SU-DHL-6 (cell line): ENCODE measurements around the gene MPEG1.
A peak's percentile ranks its signal among the peaks of the same experiment; 100 is the strongest.

Source experiments
- H2AFZ ChIP-seq: fragments of 200-600 bp; sonication (generic); 2 replicates; pipeline ENCODE4 v1.6.1; 2014; ENCODE audit warnings: low read depth, mild to moderate bottlenecking, moderate library complexity, mixed read lengths, antibody characterized with exemption, low read length; ENCODE audit not compliant: severe bottlenecking
- H3F3A ChIP-seq: fragments of 200-600 bp; shearing (Covaris generic); 2 replicates; pipeline ENCODE4 v1.6.0; 2016; ENCODE audit warnings: antibody characterized with exemption, mild to moderate bottlenecking; ENCODE audit not compliant: insufficient read depth
- H3K27ac ChIP-seq: fragments of 200-600 bp; sonication (generic); 2 replicates; pipeline ENCODE4 v1.5.1; 2016; ENCODE audit warnings: low read depth, mild to moderate bottlenecking, low read length, moderate library complexity, mixed read lengths
- H3K27me3 ChIP-seq: fragments of 200-600 bp; sonication (generic), shearing (Covaris generic); 2 replicates; pipeline ENCODE4 v1.6.0; 2014; ENCODE audit warnings: mild to moderate bottlenecking, low read length
- H3K36me3 ChIP-seq: fragments of 200-600 bp; sonication (generic); 2 replicates; pipeline ENCODE4 v1.6.1; 2014; ENCODE audit warnings: mild to moderate bottlenecking, low read length, mixed read lengths
- H3K4me2 ChIP-seq: fragments of 300-600, 200-600 bp; shearing (Covaris generic), sonication (generic); 2 replicates; pipeline ENCODE4 v1.6.0; 2014; ENCODE audit warnings: low read length, low read depth, mild to moderate bottlenecking; ENCODE audit not compliant: poor library complexity, severe bottlenecking
- H3K4me3 ChIP-seq: fragments of 200-600 bp; sonication (generic); 2 replicates; pipeline ENCODE4 v1.5.1; 2014; ENCODE audit warnings: antibody characterized with exemption, low read length, mild to moderate bottlenecking, mixed read lengths; ENCODE audit not compliant: insufficient read depth, poor library complexity, severe bottlenecking
- H3K79me2 ChIP-seq: fragments of 200-600 bp; sonication (generic); 2 replicates; pipeline ENCODE4 v1.6.1; 2014; ENCODE audit warnings: mild to moderate bottlenecking, low read length, moderate library complexity; ENCODE audit not compliant: insufficient read depth
- H3K9ac ChIP-seq: fragments of 200-600 bp; sonication (generic); 2 replicates; pipeline ENCODE4 v1.7.0; 2014; ENCODE audit warnings: mild to moderate bottlenecking, low read length
- H3K9me2 ChIP-seq: fragments of 200-600 bp; sonication (generic); replicated peaks from 2 replicates; pipeline ENCODE4 v1.6.1; 2014; ENCODE audit warnings: low read length; ENCODE audit not compliant: insufficient read depth
- H3K9me3 ChIP-seq: fragments of 200-600 bp; sonication (generic); 2 replicates; pipeline ENCODE4 v1.6.1; 2014; ENCODE audit warnings: low read length, mixed read lengths; ENCODE audit not compliant: insufficient read depth
- H4K20me1 ChIP-seq: fragments of 200-600 bp; sonication (generic); 2 replicates; pipeline ENCODE4 v1.6.1; 2014; ENCODE audit warnings: low read depth, mild to moderate bottlenecking, antibody characterized with exemption, low read length, moderate library complexity, mixed read lengths
- CTCF ChIP-seq: fragments of 200-600 bp; sonication (generic); IDR thresholded peaks from one replicate; pipeline ENCODE4 v1.5.1; 2017; ENCODE audit warnings: antibody characterized with exemption, mild to moderate bottlenecking, low read length, moderate library complexity; ENCODE audit not compliant: insufficient read depth, poor library complexity, severe bottlenecking
- EZH2phosphoT487 ChIP-seq: fragments of 200-600 bp; sonication (generic), shearing (Covaris generic); conservative IDR thresholded peaks from 2 replicates; pipeline ENCODE4 v1.6.1; 2018; ENCODE audit warnings: mild to moderate bottlenecking, antibody characterized with exemption, low read length, moderate library complexity, mixed read lengths

MPEG1 gene

DNA sequence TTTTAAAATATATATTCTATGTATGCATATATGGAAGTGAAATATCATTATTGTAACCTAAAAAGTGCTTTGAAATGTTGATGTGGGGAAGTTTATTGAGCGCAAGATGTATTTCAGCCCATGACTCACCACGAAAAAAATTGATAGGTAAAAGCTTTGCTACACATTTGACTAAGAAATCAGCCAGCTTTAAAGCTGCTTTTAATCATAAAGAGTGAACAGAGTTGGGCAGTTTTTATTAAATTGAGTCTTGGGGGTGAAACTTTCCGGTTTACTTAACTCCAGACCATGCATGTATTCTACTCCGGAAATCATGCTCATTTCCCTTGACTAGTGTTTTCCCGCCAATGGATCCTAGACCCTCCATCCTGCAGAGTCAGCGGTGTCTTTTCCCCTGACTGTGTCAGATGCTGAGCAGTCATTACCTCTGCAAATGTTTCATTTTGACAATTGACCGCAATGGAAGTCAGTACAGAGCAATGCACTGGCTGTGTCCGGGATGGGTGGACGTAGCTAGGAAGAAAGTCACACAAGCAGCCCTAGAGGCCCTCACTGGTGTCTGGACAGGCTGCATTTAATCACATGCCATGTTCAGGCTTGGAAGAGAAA is 47.2 kb upstream of the MPEG1 start:
- H3K4me3 ChIP-seq: no peak overlapping the region
- peaks cover 17% of the 10 kb centered on the region for H3F3A ChIP-seq
- H3K9ac ChIP-seq: no peak overlapping the region
- H3K4me2 ChIP-seq: no peak overlapping the region
- H2AFZ ChIP-seq: no peak overlapping the region
- H3K9me3 ChIP-seq: no peaks in the 10 kb centered on the region
- H3K36me3 ChIP-seq: no peaks in the 10 kb centered on the region
- no peaks in the 10 kb centered on the region for H3K9me2 ChIP-seq
- no peaks in the 10 kb centered on the region for H3K79me2 ChIP-seq
- TF ChIP-seq EZH2phosphoT487 (no peak), CTCF (no peak)
- H4K20me1 ChIP-seq: no peaks in the 10 kb centered on the region
- no peaks in the 10 kb centered on the region for H3K27me3 ChIP-seq
- 0 out of 2 replicates have a peak overlapping the region, but pooled peaks have one; percentile 12 for H3K27ac ChIP-seq

DNA sequence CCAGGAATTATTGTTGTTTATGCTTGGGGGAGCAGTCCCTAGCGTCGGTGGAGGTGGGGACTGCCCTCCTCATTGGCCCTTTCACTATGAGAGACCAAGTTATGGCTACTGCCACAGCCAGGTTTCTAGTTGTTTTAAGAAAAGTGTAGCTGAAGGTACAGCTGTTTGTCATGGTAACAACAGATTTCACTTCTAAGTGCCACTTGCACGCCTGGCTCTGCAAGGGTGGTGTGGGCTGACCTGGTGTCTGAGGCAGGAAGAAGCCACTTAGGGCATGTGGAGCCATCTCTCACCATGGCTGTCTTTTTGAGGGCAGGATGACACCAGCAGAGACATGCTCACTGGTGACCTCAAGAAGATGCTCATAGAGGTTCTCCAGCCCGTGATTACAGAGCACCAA is 46.3 kb upstream of the MPEG1 start:
- Histone ChIP-seq H3K79me2 (no peaks in the 10 kb centered on the region), H3K4me2 (no peak overlapping the region), H3F3A (peaks cover 8% of the 10 kb centered on the region; the same call in 1 of the 2 replicates), H3K9me3 (no peaks in the 10 kb centered on the region), H3K9me2 (no peaks in the 10 kb centered on the region), H3K36me3 (no peaks in the 10 kb centered on the region), H3K4me3 (no peak overlapping the region), H2AFZ (no peak overlapping the region), H4K20me1 (no peaks in the 10 kb centered on the region), H3K27me3 (no peaks in the 10 kb centered on the region), H3K27ac (no peak overlapping the region), H3K9ac (no peak overlapping the region)
- TF ChIP-seq EZH2phosphoT487 (no peak), CTCF (no peak)

DNA sequence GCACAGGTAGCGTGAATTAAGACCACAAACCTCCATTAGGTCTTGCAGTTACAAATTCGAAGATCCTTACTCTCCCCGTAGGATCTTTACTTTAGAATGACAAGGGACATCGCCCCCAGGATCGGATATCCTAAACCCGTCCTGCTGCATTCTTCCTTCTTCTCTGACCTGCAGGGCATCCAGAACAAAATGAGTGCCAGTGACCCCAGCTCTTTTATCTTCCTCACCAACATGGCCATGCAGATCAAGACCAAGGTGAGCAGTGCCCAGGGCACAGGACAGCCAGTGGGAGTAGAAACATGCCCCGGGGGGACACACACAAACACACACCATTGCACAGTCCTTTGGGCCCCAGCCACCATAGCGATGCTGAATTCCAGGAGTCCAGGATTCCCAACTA is 42.6 kb upstream of the MPEG1 start:
- Histone ChIP-seq H3K4me3 (no peak overlapping the region), H4K20me1 (no peaks in the 10 kb centered on the region), H3K9ac (no peak overlapping the region), H3K4me2 (no peak overlapping the region), H3K27ac (no peak overlapping the region), H3K9me3 (no peaks in the 10 kb centered on the region), H3K79me2 (no peaks in the 10 kb centered on the region), H3K36me3 (no peaks in the 10 kb centered on the region), H3K27me3 (no peaks in the 10 kb centered on the region), H3K9me2 (no peaks in the 10 kb centered on the region), H3F3A (peaks cover 8% of the 10 kb centered on the region; the same call in 1 of the 2 replicates), H2AFZ (no peak overlapping the region)
- TF ChIP-seq CTCF (no peak), EZH2phosphoT487 (no peak)
